HG02642 (cell line): ENCODE data around the gene UNC13C.

Experiments used
- ATAC-seq: cut with Tn5 transposase; IDR thresholded peaks from one replicate; pipeline ENCODE4 v1.9.1; 2021; ENCODE audit warnings: mild to moderate bottlenecking; ENCODE audit not compliant: unreplicated experiment, poor library complexity

Gene UNC13C

DNA sequence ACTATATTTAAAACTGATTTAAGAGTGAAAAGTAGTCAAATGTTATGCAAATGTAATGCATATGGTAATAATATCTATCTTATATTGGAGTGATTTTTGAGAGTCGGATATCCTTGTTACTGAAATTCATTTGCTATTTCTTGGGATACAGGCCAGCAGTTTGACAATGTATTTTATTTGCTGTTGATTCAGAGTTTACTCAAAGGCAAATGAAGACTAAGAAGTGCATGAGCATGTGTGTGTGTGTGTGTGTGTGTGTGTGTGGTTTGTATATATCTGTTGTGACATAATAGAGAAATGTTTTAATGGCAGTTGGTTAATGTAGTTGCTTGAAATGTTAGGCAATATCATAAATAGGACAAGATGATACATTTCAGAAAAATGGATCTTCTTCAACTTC lies 39.0 kb downstream of the UNC13C start:
- ATAC-seq = no peak

DNA sequence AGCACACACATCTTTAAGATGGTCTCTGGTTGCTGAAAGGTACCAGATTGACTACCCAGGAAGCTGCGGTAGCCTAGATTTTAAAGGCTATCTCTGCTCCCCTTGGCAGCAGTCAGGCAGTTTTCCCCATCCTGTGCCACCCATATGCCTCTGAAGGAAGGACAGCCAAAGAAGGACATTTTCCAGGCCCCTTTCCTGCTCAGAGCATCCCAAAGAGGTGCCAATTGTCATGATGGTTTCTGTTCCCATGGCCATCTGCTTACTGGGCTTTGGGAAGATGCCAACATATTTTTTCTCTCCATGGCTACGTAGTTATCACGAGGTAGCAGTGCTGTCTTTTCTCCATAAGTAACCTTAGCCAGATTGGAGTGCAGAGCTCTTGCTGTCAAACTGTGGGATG lies 39.7 kb downstream of the UNC13C start:
- no peak for ATAC-seq

DNA sequence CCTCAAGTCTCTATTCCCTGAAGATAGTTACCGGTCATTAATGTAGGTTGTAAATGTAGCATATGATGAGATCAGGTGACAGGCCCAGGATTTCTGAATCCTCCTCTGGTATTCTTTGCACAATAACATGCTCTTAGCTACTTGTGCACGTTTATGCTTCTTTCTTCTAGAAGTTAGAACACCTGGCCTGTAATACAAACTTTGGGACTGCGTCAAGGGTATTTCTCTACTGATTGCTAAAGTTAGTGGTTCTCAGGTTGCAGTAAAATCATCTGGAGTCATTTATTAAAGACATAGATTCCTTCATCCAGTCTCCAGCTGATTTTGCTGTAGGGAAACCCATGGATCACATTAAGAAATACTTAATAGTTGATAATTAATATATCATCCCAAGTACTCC lies 48.0 kb downstream of the UNC13C start:
- no peak for ATAC-seq

DNA sequence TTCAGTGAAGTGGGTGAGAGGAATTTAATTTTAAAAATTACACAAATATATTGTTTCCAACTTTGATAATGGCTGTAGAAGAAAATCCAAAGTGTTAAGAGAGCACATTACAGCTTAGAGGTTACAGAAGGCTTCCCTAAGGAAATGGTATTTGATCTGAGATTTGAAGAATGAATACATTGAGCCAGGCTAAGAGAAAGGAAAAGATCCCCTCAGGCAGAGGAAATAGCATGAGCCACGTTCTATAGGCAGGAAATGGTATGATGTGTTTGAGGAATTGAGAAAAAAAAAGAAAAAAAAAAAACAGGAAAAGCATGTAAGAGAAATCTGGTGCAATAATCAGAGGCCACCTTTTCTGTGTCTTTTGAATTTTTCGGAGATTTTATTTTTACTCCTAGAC lies 48.6 kb downstream of the UNC13C start:
- no peak for ATAC-seq

DNA sequence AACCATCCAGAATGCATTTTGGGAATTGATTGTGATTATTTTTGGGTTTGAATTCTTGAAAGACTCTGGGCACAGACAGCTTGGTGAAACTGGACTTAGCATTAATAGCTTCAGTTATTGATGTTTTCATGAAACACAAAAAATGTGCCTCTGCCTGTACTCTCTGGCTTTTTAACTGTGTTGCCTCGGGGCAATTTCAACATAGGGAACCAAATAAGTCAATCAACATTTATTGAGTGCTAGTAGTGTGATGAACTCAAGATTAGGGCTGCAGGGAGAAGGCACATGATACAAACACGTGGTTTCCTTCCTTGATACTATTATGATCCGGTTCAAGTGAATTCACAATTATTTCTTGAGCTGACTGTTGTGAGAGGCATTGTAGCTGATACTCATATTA lies 50.8 kb downstream of the UNC13C start:
- ATAC-seq = no peak

DNA sequence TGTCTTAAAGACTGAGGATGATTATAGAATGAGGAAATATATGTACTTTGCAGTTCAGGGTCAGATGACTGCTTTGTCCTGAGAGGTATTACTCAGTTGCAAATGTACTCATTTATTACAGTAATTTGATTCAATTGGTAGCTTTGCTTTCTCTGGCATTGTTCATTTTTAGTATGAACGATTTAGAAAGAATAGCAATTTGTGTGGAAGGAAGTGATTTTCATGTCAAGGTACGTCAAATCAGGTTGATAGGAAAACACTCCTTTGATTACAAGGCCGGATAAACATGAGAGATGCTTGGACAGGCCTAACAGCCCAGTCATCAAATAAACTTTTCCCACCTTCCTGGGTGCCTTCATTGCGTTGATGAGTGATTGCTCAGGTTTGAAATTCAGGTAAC lies 53.8 kb downstream of the UNC13C start:
- ATAC-seq = no peak

DNA sequence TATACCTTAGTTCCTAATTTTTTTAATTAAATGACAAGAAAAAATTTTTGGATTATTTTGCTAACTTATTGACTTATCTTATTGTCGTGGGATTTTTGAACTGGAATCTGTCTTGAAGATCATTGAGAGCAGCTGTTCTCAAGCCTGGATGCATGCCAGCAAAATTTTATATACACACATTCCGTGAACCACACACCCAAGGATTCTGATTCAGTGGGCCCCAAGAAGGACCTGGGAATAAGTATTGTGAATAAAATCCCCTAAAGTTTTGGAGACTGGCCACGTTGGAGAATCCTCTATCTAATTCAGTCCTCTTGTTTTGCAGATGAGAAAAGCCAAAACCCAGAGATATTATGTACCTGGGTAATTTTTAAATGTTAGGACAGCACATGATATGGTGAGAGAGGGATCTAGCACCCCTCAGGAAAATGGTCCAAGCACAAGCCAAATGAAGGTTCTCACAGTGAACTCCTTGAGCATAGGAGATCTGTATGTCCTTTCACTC lies 55.2 kb downstream of the UNC13C start:
- no peak for ATAC-seq

DNA sequence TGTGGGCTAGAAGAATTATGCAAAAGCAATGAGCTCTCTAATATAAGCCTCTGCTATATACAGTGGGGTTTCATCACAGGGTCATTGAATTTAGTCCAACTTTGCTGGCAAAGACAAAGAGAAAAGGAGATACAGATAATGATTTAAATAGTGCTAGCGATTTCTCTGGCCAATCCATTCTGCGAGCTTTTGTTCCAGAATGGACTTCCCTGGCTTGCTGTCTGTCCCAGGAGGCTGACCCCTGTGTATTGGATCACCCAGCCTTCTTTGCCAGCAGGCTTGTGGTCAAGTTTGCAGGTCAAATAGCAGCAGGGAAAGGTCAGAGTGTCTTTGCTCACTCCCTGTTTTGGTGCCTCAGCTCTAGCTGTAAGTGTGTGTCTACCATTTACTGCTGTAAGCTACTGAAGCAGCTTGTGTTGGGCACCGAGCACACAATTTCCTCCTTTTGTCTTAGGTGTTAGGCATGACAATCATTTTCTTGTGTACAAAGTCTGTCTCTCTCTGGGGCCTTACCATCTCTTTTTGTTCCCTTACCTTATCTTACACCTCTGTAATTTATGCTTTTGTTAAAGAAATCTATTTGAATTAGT lies 55.7 kb downstream of the UNC13C start:
- no peak for ATAC-seq

DNA sequence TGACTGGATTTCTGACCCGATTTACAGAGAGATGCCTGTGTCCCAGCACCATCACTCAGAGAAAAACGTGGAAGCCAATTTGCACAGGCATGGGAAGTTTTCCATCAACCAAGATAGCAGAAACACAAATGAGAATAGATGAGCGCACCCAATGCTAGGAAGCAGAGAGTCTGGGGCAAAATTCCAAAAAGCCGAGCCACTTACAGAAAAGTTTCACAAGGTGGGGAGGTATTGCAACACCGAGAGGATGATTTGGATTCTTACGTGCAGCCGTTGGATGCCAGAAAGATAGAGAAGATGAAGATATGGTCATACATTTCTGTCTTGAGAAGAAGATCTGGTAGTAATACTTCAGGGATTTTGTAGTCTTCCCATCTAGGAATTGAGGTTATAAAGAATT lies 57.4 kb downstream of the UNC13C start:
- ATAC-seq = no peak

DNA sequence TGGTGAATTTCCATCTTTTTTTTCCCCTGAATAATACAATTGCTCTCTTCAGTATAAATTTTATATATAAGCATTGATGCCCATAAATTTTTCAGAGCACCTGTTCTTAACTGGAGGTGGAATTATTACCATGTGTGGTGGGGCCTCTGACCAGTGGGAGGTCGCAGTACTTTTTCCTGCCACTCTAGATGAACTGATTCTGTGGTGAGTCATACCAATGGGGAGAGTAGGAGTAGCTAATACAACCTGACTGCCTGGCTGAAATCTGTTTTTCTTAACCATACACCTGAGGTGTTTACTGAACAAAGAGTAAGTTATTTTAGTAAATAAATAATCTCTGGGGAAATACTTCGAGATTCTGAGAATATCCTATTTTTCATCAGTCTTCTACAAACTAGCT lies 67.2 kb downstream of the UNC13C start:
- no peak for ATAC-seq

DNA sequence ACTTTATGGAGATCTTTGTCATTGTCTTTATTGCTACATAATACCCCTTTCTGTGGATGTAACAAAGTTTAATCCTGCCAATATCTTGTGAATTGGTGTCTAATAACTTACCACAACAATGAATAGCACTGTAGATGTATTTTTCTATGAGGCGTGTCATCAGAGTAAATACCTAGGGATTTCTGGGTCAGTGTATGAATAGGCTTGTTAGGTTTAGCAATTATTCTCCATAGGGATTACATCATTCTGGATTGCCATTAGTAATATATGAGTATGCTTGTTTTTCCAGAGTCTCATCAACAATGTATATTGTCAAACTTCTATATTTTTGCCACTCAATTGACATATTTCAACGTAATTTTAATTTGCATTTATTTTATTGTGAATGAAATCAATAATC lies 67.9 kb downstream of the UNC13C start:
- ATAC-seq = no peak

DNA sequence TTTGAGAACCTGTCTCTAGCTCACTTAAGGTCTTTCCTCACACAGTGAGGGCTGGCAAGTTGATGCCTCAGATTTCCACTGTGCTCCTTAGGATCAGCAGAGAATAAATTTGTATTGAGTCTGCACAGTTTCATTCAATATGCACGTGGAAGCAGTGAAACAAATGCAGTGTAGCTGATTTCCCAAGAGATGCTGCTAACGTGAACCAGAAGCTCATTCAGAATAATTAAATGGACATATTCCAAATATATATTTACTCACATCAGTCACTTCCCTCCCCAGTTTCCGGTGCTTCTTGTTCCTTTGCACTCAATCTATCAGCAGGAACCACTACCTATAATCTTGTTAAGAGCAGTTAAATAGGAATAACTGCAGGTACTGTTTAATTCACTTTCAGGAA lies 86.1 kb downstream of the UNC13C start:
- ATAC-seq = no peak

DNA sequence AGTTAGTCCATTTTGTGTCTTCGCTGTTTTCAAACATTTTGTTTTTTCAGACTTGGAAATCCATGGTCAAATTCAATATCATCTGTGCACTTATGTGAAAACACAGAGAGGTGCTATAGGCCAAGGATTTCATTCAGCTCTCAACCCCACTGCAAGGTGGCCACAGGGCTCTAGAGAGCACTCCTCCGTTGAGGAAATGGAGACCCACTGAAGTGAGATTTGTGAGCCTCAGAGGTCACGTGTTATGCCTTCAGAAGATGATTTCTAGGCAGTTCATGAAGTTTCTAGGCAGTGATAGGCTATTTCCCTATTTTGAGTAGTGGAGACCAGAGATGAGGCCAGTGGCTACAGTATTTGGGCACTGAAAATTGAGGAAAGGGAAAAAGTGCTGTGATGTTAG lies 88.2 kb downstream of the UNC13C start:
- ATAC-seq = no peak

DNA sequence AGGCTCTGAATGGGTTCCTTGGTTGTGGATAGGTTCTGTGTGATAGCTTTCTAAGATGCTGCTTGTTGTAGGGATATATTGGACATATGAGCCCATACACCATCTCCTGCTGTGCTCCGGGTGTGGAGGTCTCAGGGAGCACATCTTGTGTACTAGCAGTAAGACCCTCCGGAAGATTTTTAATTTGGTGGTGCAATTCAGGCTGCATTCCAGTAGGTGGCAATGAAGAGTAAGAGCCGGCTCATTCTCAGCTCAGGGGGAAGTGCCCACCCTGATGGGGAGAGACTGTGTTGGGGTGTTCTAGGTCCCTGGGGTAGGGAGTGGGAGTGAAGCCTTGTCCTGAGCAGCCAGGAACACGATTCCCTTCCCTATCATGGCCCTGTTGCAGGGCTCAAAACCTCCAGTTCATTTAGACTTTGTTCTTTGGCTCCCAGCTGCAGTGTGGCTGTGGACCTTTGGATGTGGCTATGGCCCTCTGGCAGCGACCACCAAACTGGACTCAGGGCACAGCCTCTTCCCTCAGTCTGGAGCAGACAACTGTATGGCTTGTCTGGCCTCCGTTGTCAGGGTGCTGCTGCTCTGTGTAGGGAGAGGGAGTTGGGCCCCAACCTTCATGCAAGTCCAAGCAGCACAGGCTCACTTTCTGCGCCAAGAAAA lies 104.7 kb downstream of the UNC13C start:
- peak; percentile 63 for ATAC-seq

DNA sequence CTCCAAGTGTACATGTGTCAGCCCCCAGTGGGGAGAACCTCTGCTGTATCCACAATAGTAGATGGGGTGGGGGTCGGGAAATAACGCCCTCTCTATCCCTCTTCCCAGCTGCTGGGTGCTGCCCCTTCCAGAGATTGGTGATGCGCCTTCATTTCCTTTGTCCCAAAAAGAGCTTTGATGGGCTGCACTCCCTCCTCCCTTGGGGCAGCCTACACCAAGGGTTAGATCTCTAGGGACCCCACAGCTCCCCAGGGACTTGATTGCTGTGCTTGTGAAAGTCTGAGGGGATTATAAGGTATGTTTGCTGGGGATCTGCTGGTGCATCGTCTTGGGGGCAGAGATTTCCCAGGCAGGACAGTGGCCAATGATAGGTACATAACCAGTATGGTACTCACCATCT lies 105.3 kb downstream of the UNC13C start:
- ATAC-seq = no peak

DNA sequence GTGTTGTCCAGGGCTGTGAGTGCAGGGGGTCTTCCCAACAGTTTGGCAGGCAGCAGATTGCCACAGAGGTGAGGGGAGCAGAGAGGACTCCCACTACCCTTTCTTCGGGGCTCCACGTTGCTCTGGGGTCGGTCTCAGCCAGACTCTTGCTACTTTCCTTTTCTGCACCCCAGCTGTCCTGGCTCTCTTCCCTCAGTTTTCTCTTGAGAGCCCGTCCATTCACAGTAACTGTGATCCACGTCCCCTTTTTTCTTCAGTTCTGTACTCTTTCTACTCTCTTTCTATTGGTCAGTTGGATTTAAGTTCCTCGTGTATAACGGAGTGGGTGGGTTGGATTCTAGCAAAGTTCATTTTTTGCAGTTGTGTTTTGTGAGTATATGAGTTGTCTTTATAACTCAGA lies 105.8 kb downstream of the UNC13C start:
- no peak for ATAC-seq

DNA sequence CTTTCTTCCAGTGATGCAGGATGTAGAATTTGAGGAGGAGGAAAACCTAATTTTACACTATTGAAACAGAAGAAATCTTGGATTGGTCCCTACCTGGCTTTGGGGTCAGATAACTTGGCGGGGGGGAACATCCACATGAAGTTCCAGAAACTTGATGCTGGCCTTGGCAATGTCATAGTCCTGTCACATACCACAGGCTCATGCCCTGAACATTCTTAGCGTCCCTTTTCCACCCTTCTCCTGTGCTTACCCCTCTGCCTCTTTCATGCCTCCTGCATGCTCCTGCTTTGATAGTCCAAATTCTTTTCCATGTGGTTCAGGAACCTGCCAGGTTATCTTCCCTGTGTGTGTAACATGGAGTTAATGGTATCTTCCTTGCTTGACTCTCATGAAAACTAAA lies 110.6 kb downstream of the UNC13C start:
- ATAC-seq = no peak

DNA sequence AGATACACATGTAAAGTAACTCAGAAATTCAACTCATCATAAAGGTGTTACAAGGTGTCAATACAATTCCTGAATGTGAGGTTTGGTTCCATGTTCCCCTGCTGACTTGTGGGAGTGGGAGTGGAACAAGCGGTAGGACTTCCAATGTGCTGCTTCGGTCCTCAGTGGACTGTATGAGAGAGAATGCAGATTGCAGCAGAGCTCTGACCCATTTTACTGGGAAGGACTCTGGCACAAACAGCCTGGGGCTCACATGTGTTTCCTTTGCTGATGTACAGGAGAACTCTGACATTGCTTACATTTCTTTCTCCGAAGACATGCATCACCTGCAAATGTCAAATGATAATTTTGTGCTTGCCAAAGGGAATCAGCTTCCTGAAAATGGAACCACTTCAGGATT lies 111.5 kb downstream of the UNC13C start:
- ATAC-seq = no peak

DNA sequence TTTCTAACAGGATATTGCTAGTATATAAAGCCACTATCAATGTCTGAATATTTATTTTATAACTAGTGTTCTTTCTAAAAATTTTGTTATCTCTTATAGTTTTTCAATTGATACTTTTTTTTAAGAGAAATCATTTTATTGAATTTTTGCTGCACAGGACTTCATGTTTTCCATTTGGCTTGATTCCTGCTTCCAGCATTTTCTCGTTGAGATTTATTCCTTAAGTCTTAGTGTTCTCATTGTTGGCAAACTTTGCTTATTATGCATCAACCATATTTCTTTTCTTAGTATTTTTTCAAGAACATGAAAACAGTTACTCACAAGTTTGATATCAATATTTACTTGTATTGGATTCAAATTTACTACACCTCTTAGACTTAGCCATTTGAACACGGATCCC lies 113.4 kb downstream of the UNC13C start:
- no peak for ATAC-seq

DNA sequence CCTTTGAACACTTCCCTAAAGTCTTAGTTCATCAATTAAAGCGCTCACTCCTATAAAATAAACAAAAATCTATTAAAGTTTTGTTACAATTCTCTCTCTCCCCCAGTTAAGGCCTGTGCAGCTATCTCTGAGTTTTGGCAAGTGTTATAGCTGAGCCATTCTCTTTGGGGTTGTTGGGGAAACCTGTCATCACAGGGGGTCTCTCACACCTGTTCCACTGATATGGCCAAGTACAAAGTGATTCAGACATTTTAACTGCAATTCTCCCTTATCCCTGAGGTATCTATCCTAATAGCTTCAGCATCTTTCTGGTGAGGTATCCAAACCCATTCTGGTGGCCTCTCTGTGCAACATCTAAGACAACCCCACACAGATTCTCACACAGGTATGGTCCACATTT lies 116.4 kb downstream of the UNC13C start:
- no peak for ATAC-seq

DNA sequence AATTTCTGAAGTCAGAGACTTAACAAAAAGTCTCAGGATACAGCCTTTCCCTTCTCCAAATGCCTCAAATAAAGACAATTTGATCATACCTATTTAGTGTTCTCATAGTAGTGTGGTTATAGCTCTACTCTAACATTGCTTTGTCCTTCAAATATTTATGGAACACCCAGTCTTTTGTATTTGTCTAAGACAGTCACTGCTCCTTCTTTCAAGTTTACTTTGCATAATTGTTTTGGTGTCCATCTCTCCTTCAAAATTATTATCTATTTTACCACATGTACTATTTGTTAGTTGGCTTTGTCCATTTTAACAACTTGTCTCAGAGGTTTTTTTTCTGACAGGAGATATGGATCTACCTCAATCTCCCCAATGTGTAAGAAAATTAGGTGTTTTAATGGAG lies 118.8 kb downstream of the UNC13C start:
- no peak for ATAC-seq

DNA sequence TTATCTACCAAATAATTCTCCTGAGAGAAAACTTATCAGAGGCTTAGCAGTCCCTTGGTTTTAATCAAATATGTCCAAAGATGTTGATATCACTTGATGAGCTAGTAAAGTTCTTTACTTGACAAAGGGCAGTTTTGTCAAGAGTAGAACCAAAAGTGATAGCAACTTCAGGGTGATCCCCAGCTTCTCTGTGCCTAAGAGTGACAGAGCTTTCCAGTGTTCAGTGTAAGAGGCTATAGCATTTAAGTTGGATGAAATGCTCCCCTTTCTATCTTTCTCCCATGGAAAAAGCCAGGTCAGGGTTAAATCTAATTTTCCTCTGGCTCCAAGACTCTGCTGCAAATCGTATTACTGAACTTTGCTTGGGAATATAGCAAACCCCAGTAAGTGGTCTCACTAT lies 120.8 kb downstream of the UNC13C start:
- ATAC-seq = no peak
